HG03159 (cell line): Measurements from ENCODE around the gene CREB3L2.
"Not testable (repeated sequence)": the region's sequence is repeated elsewhere in the genome, so short reads cannot be mapped to it uniquely, and the experiment has no call there.

Source experiments
- ATAC-seq: cut with Tn5 transposase; IDR thresholded peaks from one replicate; pipeline ENCODE4 v1.9.1; 2021; ENCODE audit warnings: mild to moderate bottlenecking, moderate library complexity; ENCODE audit not compliant: unreplicated experiment

The CREB3L2 gene, protein sequence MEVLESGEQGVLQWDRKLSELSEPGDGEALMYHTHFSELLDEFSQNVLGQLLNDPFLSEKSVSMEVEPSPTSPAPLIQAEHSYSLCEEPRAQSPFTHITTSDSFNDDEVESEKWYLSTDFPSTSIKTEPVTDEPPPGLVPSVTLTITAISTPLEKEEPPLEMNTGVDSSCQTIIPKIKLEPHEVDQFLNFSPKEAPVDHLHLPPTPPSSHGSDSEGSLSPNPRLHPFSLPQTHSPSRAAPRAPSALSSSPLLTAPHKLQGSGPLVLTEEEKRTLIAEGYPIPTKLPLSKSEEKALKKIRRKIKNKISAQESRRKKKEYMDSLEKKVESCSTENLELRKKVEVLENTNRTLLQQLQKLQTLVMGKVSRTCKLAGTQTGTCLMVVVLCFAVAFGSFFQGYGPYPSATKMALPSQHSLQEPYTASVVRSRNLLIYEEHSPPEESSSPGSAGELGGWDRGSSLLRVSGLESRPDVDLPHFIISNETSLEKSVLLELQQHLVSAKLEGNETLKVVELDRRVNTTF

DNA sequence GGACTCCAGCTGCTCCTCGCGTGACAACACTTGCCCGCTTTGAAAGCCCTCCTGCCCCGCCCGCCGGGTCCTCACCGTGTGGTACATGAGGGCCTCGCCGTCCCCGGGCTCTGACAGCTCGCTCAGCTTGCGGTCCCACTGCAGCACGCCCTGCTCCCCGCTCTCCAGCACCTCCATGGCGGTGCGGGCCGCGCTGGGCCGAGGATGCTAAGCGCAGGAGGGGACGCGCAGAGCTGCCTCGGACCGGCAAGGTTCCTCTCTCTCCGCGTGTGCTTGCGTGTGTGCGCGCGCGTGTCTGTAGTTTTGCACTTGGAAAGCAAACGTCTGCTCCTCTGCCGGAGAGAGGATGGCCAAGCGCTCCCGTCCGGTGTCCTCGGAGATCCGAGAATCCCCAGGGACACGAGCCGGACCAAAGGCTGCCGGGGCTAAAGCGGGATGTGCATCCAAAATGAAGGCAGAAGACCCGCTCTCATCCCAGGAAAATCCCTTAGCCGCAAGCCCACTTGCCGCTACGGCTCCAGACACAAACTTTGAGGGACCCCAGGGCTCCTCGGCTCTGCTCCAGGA lies at the start of gene CREB3L2:
TSS of gene CREB3L2 (minus strand) at position 558 of the 567 bp plus-strand sequence. CDS start at position 177, 381 bp downstream.
- ATAC-seq = peak; percentile 45

DNA sequence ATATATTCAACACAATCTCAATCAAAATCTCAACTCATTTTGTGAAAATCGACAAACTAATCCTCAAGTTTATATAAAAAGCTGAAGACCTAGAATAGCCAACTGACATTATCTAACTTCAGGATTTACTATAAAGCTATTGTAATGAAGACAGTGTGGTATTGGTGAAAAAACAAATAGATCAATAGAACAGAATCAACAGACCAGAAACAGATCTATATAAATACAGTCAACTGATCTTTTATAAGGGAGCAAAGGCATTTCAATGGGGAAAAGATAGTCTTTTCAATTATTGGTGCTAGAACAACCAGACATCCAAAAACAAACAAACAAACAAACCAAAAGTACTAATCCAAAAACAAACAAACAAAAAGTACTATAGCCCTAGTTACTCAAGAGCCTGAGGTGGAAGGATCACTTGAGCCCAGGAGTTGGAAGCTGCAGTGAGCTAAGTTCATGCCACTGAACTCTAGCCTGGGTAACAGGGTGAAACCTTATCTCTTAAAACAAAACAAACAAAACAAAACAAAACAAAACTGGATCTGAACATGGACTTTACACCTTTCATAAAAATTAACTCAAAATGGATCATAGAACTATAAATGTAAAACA lies 47.7 kb upstream of the CREB3L2 start:
- ATAC-seq = no peak

DNA sequence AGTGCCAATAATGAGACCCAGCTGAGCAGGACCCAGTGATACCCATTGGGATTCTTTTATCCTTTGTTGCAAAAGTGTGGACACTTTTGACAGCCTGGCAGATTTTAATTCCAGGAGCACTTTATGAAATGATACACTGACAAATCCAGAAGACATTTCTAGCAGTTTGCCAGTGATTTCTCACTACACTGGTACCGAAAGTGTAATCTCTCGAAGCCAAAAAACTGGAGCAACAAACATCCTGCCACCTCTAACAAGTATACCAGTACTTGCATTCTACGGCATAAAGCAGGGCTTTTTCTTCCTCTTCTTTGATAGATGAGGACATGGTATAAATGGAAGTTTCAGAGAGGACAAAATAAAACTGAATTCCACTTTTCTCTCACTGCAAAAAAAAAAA lies 46.0 kb upstream of the CREB3L2 start:
- ATAC-seq = no peak

DNA sequence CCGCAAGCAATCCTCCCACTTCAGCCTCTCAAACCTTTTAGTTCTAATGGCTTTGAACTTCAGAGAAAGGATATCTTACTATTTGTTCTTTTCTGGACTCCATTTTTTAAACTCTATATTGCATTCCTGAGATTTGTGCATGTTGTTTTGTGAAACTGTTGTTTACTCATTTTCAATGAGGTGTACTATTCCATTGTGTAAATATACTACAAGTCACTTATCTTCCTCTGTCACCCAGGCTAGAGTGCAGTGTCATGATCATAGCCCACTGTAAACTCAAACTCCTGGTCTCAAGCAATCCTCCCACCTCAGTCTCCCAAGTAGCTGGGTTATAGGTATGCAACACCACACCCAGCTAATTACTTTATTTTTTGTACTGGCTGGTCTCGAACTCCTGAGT lies 43.0 kb upstream of the CREB3L2 start:
- no peak for ATAC-seq

DNA sequence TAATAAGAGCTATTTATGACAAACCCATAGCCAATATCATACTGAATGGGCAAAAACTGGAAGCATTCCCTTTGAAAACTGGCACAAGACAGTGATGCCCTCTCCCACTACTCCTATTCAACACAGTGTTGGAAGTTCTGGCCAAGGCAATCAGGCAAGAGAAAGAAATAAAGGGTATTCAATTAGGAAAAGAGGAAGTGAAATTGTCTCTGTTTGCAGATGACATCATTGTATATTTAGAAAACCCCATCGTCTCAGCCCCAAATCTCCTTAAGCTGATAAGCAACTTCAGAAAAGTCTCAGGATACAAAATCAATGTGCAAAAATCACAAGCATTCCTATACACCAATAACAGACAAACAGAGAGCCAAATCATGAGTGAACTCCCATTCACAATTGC lies 38.2 kb upstream of the CREB3L2 start:
- ATAC-seq = not testable (repeated sequence)

DNA sequence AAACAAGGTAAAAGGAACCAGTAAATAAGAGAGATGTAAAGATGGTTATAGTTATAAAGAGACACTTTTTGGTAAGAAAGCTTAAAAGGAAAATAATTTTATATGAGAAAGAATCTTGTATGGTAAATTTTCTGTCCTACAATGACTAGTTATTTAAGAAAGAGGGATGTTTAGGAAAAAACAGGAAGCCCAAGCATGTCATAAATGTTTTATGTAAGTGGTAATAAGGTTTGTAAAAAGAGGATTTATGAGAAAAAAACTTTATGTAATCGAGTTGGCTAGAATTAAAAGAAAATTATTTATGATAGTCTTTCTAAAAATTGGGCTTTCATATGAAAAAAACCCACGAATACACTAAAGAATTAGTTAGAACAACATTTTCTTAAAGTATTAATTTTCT lies 34.2 kb upstream of the CREB3L2 start:
- ATAC-seq = no peak

DNA sequence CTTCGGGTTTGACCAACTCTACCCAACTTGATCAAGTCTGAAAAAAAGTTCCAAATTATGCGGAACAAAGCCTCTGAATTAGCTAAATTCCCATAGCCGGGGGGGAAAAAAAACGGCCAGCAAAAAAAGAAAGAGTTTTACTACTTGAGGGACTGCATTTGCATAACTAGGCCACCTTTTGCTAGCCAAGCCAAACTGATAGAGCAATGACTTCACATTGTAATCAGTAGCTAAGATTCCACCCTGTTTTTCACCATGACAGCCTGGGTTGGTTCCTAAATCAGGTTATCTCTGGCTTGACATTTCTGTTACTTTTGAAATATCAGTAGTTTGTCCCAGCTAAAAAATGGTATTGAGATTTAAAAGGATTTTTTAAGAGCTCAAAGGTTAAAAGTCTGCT lies 31.4 kb upstream of the CREB3L2 start:
- ATAC-seq = peak; percentile 37

DNA sequence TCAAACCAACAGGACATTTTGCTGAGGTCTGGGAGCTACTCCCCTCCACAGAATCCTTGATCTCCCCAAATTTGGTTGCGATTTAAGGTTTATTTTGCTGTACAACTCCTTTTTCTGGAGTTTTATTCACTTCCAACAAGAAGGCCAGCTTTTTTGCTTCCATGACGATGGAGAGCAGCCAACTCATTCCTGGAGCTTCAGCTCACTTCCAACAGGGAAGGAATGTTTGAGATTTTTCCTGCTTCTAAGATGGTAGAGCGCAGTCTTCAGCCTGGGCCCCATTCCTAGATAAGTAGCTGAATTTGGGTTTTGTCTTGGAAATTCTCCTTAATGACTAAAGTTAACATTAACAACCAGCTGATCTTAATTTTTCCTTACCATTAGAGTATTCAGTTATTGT lies 30.9 kb upstream of the CREB3L2 start:
- no peak for ATAC-seq

DNA sequence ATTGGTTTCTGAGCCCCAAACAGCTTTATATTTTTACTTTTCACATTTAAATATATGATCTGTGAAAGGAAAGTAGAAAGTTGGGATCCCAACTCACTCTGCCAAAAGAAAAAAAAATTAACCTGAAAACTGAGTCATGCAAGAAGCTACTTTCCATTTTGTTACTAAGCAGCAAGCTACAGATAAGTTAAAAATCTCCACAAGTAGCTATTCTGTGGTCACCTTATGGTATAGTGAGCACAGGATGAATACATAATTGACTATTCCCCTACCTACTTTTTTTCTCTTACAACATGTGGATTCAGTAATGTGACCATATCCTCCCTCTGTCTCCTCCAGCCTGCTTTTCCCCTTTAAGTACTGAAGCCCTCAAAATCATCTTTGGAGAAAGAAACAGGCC lies 30.3 kb upstream of the CREB3L2 start:
- ATAC-seq = peak; percentile 76

DNA sequence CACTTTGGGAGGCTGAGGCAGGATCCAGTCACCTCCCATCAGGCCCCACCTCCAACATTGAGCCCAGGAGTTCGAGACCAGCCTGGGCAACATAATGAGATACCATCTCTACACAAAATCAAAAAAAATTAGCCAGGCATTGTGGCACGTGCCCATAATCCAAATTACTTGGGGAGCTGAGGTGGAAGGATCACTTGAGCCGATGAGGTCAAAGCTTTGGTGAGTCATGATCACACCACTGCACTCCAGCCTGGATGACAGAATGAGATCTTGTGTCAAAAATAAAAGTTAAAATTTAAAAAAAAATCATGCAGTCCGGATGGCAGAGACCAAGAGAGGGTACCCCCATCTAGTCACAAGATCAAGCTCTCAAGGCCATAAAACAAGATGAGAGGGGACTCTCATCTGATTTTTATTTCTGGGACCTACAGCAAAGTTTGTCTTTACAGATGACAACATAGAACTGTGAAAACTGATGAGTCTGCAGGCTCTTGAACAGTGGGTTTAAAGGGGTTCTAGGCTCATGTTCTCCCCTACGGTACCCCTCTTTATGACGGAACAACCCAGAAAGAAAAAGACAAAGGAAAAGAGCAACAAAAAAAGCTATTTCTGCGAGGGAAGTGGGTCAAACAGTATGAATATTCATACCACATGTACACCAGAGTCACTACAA lies 28.9 kb upstream of the CREB3L2 start:
- ATAC-seq = no peak

DNA sequence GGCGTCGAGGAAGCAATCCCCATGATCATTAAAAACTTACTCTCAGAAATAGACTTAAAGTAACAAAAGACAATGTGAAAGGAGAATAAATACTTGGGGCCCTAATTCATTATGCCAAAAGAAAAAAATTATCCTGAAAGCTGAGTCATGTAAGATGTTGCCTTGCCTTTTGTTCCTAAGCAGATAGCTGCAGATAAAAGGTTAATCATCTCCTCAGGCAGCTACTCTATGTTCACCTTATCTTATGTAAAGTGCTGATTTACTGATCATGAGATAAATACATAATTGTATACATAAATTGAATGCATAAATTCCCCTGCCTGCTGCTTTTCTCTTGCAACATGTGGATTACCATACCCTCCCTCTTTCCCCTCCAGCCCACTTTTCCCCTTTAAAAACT lies 28.1 kb upstream of the CREB3L2 start:
- ATAC-seq = no peak

DNA sequence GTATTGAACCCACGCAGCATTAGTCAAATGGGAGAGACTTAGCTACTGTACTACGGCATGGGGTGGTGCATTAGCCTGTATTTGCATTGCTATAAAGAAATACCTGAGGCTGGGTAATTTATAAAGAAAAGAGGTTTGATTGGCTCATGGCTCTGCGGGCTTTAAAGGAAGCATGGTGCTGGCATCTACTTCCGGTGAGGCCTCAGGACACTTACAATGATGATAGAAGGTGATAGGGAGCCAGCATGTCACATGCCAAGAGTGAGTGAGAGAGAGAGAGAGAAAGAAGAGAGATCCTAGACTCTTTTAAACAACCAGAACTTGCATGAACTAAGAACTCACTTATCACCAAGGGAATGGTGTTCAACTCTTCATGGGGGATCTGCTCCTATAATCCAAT lies 27.2 kb upstream of the CREB3L2 start:
- ATAC-seq = no peak

DNA sequence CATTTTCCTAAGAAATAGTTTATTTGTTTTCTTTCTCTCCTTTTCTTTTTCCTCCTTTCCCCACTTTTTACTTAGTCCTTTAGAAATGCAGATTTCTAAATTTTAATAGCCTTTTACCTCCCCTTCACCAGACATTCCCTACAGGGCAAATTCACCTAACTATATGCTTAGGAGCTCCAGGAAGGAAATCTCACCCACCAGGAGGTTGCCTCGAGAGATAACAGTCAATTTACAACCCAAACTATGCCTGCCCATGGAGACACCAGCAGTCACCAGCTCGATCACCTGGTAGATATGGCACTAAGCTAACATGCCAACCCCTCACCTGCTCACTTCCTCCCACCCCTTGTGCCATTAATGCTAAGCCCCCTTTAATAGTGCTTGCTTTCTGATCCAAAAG lies 25.2 kb upstream of the CREB3L2 start:
- ATAC-seq = no peak

DNA sequence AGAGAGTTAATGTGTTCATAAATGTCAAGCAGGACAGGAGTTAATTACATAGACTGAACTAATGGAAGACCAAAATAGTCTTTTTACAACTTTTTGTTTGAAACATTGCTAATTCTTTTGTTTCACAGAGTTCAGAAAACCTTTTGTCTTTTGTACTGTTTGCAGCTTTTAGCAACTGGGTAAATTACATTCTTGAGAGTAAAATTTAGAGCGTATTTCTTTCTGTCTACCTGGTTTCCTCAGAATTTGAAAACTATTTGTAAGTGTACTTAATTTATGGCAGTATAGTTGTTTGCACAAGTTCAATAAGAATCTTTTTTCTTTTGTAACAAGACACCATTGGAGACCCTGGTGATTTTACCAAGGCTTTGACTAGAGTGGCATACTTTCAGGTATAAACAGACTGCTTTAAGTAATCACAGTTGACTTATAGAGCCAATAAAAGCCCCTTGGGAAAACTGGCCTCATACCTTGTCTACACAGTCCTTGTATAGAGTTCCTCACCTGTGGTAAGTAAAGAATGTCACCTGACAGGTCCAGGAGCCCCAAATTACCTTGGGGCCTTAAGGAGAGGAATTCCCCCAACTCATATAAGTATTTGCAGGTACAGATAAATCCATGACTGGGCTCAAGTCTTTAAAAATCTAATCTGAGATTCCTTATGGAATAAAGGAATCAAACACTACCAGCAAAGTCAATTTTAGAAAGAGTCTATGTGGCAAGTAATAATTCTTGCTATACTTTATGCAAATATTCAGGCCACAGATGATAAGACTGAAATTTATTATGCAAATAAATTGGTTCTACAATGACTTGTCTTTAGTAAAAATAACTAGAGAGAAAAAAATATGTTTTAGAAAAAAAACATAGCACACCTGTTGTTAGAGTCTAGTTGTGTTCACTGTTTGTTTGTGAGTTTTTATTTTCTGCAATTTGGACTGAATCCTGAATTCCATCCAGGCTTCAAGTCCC lies 23.6 kb upstream of the CREB3L2 start:
- peak; percentile 39 for ATAC-seq

DNA sequence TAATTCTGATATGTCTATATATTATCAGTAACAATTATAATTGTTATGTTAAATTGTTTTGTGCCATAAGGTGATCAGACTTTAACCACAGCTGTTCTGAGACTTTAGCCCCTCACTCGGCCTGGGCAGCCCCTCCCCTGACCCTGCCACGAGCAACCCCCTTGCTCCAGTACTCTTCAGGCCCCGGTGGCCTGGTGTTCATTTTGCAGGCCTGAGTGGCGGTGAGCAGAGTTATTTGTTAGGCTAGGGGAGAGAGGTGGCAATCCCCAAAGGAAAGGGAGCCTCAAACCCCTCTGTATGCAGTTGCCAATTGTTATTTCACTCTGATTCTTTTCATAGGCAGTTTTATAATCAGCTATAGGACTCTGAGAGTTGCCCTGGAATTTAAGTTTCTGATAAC lies 22.9 kb upstream of the CREB3L2 start:
- no peak for ATAC-seq

DNA sequence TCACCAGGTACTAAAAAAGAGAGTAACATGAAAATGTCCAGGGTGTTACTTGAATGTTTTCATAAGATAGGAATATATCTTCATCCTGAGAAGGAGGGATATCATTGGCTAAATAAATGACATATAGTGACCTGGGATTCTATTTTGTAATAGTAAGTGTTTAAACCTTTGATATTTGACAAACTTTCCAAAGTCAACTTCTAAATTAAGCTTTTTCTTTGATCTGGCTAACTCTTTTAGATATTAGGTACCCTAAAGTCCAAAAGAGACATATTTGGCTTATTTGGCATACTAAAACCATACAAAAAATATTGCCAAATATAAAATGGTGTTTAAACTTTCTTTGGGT lies 22.4 kb upstream of the CREB3L2 start:
- no peak for ATAC-seq

DNA sequence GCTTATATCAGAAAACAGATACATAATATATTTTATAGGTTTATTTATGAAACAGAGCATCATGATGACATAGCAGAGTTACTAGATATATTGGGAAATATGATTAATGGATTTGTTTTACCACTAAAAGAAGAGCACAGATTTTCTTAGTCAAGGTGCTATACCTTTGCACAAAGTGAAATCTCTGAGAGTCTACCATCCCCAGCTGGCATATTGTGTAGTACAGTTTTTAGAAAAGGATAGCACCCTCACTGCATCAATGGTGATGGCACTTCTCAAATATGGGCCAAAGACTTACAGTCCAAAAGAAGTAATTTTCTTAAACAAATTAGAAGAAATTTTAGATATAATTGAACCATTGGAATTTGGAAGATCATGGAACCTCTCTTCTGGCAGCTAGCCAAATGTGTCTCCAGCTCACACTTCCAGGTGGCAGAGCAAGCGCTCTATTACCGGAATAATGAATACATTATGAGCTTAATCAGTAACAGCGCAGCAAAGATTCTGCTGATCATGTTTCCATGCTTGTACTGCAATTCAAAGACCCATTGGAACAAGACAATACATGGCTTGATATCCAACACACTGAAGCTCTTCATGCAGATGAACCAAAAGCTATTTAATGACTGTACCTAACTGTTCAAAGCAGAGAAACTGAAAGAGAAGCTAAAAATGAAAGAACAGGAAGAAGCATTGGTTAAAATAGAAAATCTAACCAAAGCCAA lies 21.9 kb upstream of the CREB3L2 start:
- ATAC-seq = peak; percentile 83

DNA sequence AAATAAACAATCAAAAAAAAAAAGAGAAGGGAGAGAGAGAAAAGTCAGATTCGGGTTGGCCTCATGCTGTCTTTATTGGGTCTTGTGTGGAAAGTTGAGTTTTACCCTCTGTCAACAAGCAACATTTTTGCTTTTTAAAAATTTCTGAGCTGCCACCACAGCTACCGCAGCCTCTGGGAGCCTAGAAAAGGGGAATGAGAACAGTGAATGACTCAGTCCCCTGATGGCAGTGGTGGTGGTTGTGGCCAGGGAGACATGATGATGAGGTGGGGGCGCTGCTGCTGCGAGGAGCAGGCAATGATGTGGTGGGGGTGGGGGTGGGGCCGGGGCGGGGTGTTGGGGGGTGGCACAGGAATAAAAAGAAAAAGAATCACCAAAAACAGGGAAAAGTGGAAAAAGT lies 20.0 kb upstream of the CREB3L2 start:
- no peak for ATAC-seq

DNA sequence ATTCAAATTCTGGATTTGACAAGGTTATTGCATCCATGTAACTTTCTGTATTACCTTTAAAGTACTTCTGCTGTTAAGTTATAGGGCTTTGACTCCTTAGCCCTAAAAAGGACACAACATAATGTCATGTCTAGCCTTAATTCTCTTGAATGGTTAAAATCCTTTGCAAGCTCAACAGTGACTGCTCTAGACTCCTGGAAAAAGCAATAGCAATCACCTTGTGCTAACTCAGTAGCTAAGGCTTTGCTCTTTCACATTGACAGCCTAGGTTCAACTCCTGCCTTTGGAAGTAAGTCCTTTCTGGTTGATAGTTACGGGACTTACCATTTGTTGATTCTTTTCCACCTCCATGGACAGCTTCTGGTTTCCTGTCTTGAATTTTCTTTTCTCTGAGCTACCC lies 16.1 kb upstream of the CREB3L2 start:
- no peak for ATAC-seq

DNA sequence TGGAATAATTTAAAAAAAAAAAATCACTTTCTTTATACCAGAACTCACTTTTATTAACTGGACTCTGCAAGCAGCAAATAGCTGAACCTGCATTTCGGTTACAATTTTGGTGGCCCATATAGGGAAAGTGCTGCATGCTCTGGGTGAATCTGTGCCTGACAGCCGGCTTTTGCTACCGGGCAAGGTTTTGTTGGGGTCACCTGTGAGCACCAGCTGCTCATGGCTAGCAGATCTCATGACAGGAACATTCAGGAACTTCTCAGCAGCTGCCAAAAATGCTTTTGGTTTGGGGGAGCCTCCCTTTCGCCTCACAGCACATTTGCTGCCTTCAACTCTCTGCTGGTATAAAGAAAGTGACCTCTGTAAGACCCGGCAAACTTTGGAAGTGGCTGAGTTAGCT lies 13.2 kb upstream of the CREB3L2 start:
- ATAC-seq = no peak
